ENCODE measurements around the gene NGB.

GRCh38 chr14:77275041-77275580 is 4.1 kb upstream of the NGB start:
- TF ChIP-seq CTCF (IDR thresholded peaks at IDR 0.05) (no peak), POLR2A (IDR thresholded peaks at IDR 0.05) (no peak)
